ENCODE data around the gene VAMP5.

- no peak for TF ChIP-seq CTCF (conservative IDR thresholded peaks at IDR 0.05; ENCODE audit: low read depth, low read length)
- TF ChIP-seq EZH2 (IDR thresholded peaks at IDR 0.05; ENCODE audit: low read length, unreplicated experiment) = no peak
- no peak for TF ChIP-seq EZH2phosphoT487 (IDR thresholded peaks at IDR 0.05; ENCODE audit: borderline replicate concordance, low read length)
These were observed 47.1 kb downstream of the VAMP5 start for GRCh38 chr2:85631316-85631715.
